ENCODE measurements around the gene CCDC183. TPM values are rescaled to one million over a fixed set of nuclear protein-coding genes. Genes with fewer than 3 reads are reported as not detected.

The CCDC183 gene
- polyA plus RNA-seq, 1 donor (not counting 4 experiments of a cell fraction or from before 2014, with no cell fraction given): 0.03 TPM

DNA sequence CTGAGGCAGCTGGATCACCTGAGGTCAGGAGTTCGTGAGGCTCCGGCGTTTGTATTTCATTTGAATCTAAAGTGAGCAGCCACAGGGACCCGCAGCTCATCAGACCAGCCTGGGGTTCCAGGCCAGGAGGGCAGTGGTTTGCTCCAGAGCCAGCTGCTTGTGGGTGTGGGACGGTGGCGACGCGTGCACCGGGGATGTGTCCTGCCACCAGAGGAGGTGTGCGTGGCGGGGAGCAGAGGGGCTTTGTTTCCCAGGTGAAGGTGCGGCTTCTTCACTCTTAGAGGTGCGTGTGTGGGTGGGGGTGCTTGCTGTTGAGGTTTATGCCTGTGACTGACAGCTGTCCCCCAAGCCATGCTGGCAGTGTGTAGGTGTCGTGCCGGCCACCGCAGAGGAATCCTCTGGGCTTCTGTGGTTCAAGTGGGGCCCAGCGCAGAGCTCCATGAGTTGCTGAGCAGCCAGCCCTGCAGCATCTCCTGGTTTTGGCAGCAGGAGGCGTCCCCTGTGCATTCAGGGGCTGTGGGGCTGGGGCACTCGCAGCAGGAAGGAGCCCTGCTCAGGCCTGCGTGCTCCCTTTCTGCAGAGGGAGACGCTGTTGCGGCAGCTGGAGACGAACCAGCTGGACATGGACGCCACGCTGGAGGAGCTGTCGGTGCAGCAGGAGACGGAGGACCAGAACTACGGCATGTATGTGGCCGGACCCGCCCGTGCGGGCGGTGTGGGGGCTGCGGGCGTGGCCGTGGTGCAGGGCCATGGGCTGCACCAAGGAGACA, 39.2 kb downstream of the CCDC183 start:
- TF ChIP-seq, protein P1, sequence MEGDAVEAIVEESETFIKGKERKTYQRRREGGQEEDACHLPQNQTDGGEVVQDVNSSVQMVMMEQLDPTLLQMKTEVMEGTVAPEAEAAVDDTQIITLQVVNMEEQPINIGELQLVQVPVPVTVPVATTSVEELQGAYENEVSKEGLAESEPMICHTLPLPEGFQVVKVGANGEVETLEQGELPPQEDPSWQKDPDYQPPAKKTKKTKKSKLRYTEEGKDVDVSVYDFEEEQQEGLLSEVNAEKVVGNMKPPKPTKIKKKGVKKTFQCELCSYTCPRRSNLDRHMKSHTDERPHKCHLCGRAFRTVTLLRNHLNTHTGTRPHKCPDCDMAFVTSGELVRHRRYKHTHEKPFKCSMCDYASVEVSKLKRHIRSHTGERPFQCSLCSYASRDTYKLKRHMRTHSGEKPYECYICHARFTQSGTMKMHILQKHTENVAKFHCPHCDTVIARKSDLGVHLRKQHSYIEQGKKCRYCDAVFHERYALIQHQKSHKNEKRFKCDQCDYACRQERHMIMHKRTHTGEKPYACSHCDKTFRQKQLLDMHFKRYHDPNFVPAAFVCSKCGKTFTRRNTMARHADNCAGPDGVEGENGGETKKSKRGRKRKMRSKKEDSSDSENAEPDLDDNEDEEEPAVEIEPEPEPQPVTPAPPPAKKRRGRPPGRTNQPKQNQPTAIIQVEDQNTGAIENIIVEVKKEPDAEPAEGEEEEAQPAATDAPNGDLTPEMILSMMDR (optimal IDR thresholded peaks at IDR 0.05 in 1 of 3, IDR thresholded peaks at IDR 0.05 in 1 of 3, conservative IDR thresholded peaks at IDR 0.05 in 1 of 3; ENCODE audit: extremely low read depth in 1 of 3, insufficient read depth in 2 of 3, low read length in 3 of 3): no peak
- no peak for TF ChIP-seq EZH2 (IDR thresholded peaks at IDR 0.05; ENCODE audit: low read length)
- dilution Hi-C loops (cut with MboI; ENCODE audit: extremely low pct_ligation_motif_present, low sequenced_read_pairs): no loop called here
- Histone ChIP-seq H3K79me2 (ENCODE audit: control insufficient read depth, insufficient read depth, low read length) (no peaks in the 10 kb centered on the region), H3K9ac (ENCODE audit: control insufficient read depth, extremely low read depth, insufficient read depth, low read length) (no peak overlapping the region), H3K4me3 (ENCODE audit: control insufficient read depth in 2 of 3, extremely low read depth in 1 of 3, insufficient read depth in 2 of 3, low read depth in 1 of 3, low read length in 3 of 3) (no peak overlapping the region), H3K9me1 (ENCODE audit: control insufficient read depth, extremely low read depth, insufficient read depth, low read length) (no peaks in the 10 kb centered on the region), H4K20me1 (ENCODE audit: control insufficient read depth, extremely low read depth, insufficient read depth, low read length) (no peaks in the 10 kb centered on the region), H3K4me1 (ENCODE audit: control insufficient read depth, extremely low read depth, insufficient read depth, low read length) (no peaks in the 10 kb centered on the region), H3K9me3 (ENCODE audit: control insufficient read depth, low read depth, low read length) (no peaks in the 10 kb centered on the region), H2AFZ (ENCODE audit: control insufficient read depth, low read length) (no peak overlapping the region), H3K27ac (ENCODE audit: control insufficient read depth, insufficient read depth, low read length) (no peak overlapping the region), H3K36me3 (ENCODE audit: control insufficient read depth in 2 of 2, extremely low read depth in 1 of 2, insufficient read depth in 2 of 2, low read length in 2 of 2) (peaks cover 0 to 25% of the 10 kb centered on the region in 2 experiments), H3K27me3 (ENCODE audit: control insufficient read depth, extremely low read depth, insufficient read depth, low read length) (no peaks in the 10 kb centered on the region), H3K4me2 (ENCODE audit: control insufficient read depth, extremely low read depth, insufficient read depth, low read depth, low read length) (no peak overlapping the region)
- no peak for DNase-seq (ENCODE audit: low read depth, low spot score)
- no peak for FAIRE-seq

GRCh38 chr9:136835932-136836904, 40.1 kb downstream of the CCDC183 start:
- Histone ChIP-seq H3K9ac (ENCODE audit: control insufficient read depth, extremely low read depth, insufficient read depth, low read length) (no peak overlapping the region), H3K9me3 (ENCODE audit: control insufficient read depth, low read depth, low read length) (no peaks in the 10 kb centered on the region), H3K36me3 (ENCODE audit: control insufficient read depth in 2 of 2, extremely low read depth in 1 of 2, insufficient read depth in 2 of 2, low read length in 2 of 2) (peaks cover 0 to 20% of the 10 kb centered on the region in 2 experiments), H3K4me3 (ENCODE audit: control insufficient read depth in 2 of 3, extremely low read depth in 1 of 3, insufficient read depth in 2 of 3, low read depth in 1 of 3, low read length in 3 of 3) (no peak overlapping the region), H3K9me1 (ENCODE audit: control insufficient read depth, extremely low read depth, insufficient read depth, low read length) (no peaks in the 10 kb centered on the region), H3K4me2 (ENCODE audit: control insufficient read depth, extremely low read depth, insufficient read depth, low read depth, low read length) (no peak overlapping the region), H4K20me1 (ENCODE audit: control insufficient read depth, extremely low read depth, insufficient read depth, low read length) (no peaks in the 10 kb centered on the region), H3K79me2 (ENCODE audit: control insufficient read depth, insufficient read depth, low read length) (no peaks in the 10 kb centered on the region), H3K27ac (ENCODE audit: control insufficient read depth, insufficient read depth, low read length) (no peak overlapping the region), H3K27me3 (ENCODE audit: control insufficient read depth, extremely low read depth, insufficient read depth, low read length) (no peaks in the 10 kb centered on the region), H3K4me1 (ENCODE audit: control insufficient read depth, extremely low read depth, insufficient read depth, low read length) (no peaks in the 10 kb centered on the region), H2AFZ (ENCODE audit: control insufficient read depth, low read length) (no peak overlapping the region)
- FAIRE-seq (no peak), DNase-seq (ENCODE audit: low read depth, low spot score) (no peak)
- TF ChIP-seq, protein P1 (optimal IDR thresholded peaks at IDR 0.05 in 1 of 3, IDR thresholded peaks at IDR 0.05 in 1 of 3, conservative IDR thresholded peaks at IDR 0.05 in 1 of 3; ENCODE audit: extremely low read depth in 1 of 3, insufficient read depth in 2 of 3, low read length in 3 of 3): no peak
- no peak for TF ChIP-seq EZH2 (IDR thresholded peaks at IDR 0.05; ENCODE audit: low read length)
- dilution Hi-C loops (cut with MboI; ENCODE audit: extremely low pct_ligation_motif_present, low sequenced_read_pairs): no loop called here
